ENCODE results near the gene SRBD1.

DNA sequence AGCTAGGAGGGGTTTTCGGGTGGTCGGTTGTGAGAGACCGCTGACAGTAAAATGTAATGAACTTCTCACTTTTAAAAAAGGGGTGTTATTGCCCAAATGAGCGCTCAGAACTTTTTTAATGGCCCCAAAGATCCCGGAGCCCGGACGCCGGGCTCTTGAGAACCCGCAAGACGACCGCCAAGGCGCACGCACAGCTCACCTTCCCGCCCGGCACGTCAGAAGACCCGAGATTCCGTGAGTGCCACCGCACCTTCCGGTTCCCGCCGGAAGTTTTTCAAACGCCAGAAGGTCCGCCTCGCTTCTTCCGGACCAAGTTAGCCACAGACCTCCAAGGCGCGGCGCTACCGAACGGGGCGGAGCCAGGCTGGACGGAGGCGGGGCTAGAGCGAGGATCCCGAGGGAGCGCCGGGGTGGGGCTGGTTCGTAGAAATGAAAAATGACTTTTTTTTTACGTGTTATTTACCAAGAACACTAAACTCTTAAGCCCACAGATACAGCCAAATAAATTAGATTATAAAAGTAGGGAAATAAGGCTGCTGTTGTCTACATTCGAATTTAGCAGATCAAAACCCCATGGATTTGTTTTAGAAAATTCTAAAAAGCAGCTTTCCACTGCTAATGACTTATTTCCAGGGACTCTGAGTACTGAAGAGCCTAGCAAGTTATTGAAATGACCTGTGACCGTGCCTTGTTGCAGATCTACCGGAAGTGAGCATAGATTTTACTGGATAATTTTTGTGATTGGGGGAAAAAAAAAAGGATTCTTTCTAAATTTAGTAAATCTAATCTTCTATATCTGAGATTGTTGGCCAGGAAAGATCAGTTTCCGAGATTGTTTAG is at the start of gene SRBD1:
- TF ChIP-seq, protein P1, sequence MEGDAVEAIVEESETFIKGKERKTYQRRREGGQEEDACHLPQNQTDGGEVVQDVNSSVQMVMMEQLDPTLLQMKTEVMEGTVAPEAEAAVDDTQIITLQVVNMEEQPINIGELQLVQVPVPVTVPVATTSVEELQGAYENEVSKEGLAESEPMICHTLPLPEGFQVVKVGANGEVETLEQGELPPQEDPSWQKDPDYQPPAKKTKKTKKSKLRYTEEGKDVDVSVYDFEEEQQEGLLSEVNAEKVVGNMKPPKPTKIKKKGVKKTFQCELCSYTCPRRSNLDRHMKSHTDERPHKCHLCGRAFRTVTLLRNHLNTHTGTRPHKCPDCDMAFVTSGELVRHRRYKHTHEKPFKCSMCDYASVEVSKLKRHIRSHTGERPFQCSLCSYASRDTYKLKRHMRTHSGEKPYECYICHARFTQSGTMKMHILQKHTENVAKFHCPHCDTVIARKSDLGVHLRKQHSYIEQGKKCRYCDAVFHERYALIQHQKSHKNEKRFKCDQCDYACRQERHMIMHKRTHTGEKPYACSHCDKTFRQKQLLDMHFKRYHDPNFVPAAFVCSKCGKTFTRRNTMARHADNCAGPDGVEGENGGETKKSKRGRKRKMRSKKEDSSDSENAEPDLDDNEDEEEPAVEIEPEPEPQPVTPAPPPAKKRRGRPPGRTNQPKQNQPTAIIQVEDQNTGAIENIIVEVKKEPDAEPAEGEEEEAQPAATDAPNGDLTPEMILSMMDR (conservative IDR thresholded peaks at IDR 0.05 in 1 of 2, IDR thresholded peaks at IDR 0.05 in 1 of 2; ENCODE audit: low read depth in 1 of 2, low read length in 2 of 2) = no peak
- no peak for TF ChIP-seq EZH2 (IDR thresholded peaks at IDR 0.05; ENCODE audit: low read length, missing control alignments)

All from fibroblast of lung (primary cell).